Measurements from ENCODE around the gene TTC7B. TPM values are rescaled to one million over a fixed set of nuclear protein-coding genes. Genes with fewer than 3 reads are reported as not detected.

TTC7B gene
- total RNA-seq, 1 experiment from 2014 or later: 70.6 TPM

GRCh38 chr14:90815572-90815821 lies 733 bp downstream of the TTC7B start:
- Histone ChIP-seq H3K9me3 (ENCODE audit: control insufficient read depth in 1 of 2, insufficient read depth in 1 of 2, low read depth in 1 of 2, low read length in 2 of 2) (no peaks in the 10 kb centered on the region), H3K27ac (ENCODE audit: low read depth, low read length) (peak overlapping the region; percentile 63; the same call in 1 of the 2 replicates), H3K4me2 (ENCODE audit: low read length) (peak overlapping the region; percentile 96), H3K9me2 (ENCODE audit: insufficient read depth) (no peaks in the 10 kb centered on the region), H3K4me3 (replicated peaks in 1 of 2; ENCODE audit: low read depth in 1 of 2, low read length in 2 of 2) (peak overlapping the region; percentile 59 to 72), H3K36me3 (ENCODE audit: control insufficient read depth in 1 of 2, insufficient read depth in 2 of 2, low read length in 2 of 2) (no peaks in the 10 kb centered on the region), H4K20me1 (ENCODE audit: insufficient read depth) (no peaks in the 10 kb centered on the region), H3K4me1 (ENCODE audit: control insufficient read depth in 1 of 2, insufficient read depth in 2 of 2, low read length in 2 of 2) (peaks cover 0 to 11% of the 10 kb centered on the region in 2 experiments; a peak in 1 of 4 replicates), H2AFZ (ENCODE audit: low read depth, low read length, poor library complexity, severe bottlenecking) (no peak overlapping the region), H3K27me3 (ENCODE audit: insufficient read depth, low read length) (no peaks in the 10 kb centered on the region), H3K9ac (ENCODE audit: low read length) (peak overlapping the region; percentile 71), H3K79me2 (ENCODE audit: insufficient read depth, low read length) (peaks cover 35% of the 10 kb centered on the region; the same call in 1 of the 2 replicates)
- TF ChIP-seq ZBTB33 (IDR thresholded peaks at IDR 0.05; ENCODE audit: extremely low read depth, insufficient replicate concordance, low read length) (no peak), SRF (IDR thresholded peaks at IDR 0.05; ENCODE audit: low read depth) (no peak), ZFX (IDR thresholded peaks at IDR 0.05) (no peak), SP1 (IDR thresholded peaks at IDR 0.05; ENCODE audit: low read depth) (no peak)
- ChIA-PET CTCF (no interaction called here), POLR2A (no interaction called here), RAD21 (ENCODE audit: low non-redundant PET in 1 of 2, low total read pairs in 2 of 2, uncharacterized antibody in 2 of 2, unreplicated experiment in 2 of 2) (interaction anchor here in 1 of 2 experiments (0.5 kb wide), 1 partner anchor 22 kb away, joined by 3 read pairs; no protein-coding TSS in a partner anchor)
- intact Hi-C loops (cut with micrococcal nuclease): no loop called here
- DNase-seq (ENCODE audit: low read depth, low spot score) (no peak), ATAC-seq (peak; percentile 2; the same call in 1 of the 2 replicates)
- BruUV-seq (replicated peaks): no TSS peak

- no peak for ATAC-seq
- ChIA-PET POLR2A (no interaction called here), CTCF (no interaction called here), RAD21 (ENCODE audit: low non-redundant PET in 1 of 2, low total read pairs in 2 of 2, uncharacterized antibody in 2 of 2, unreplicated experiment in 2 of 2) (no interaction called here)
- no peaks in the 10 kb centered on the region for H3K9me3 ChIP-seq (ENCODE audit: control insufficient read depth in 1 of 2, insufficient read depth in 1 of 2, low read depth in 1 of 2, low read length in 2 of 2)
- intact Hi-C loops (cut with micrococcal nuclease): no loop called here
- peaks cover 40% of the 10 kb centered on the region; the same call in 1 of the 2 replicates for H3K79me2 ChIP-seq (ENCODE audit: insufficient read depth, low read length)
- peak overlapping the region; percentile 96 for H3K4me2 ChIP-seq (ENCODE audit: low read length)
- H2AFZ ChIP-seq (ENCODE audit: low read depth, low read length, poor library complexity, severe bottlenecking): no peak overlapping the region
- TF ChIP-seq REST (IDR thresholded peaks at IDR 0.05; ENCODE audit: low read depth) (no peak), SP1 (IDR thresholded peaks at IDR 0.05; ENCODE audit: low read depth) (no peak), EGR1 (IDR thresholded peaks at IDR 0.05; ENCODE audit: low read depth) (no peak), EZH2 (IDR thresholded peaks at IDR 0.05) (no peak), ATF3 (IDR thresholded peaks at IDR 0.05) (no peak), FOSL1 (IDR thresholded peaks at IDR 0.05; ENCODE audit: low read depth) (no peak)
- H3K9me2 ChIP-seq (ENCODE audit: insufficient read depth): no peaks in the 10 kb centered on the region
- peak overlapping the region; percentile 59 to 72 for H3K4me3 ChIP-seq (replicated peaks in 1 of 2; ENCODE audit: low read depth in 1 of 2, low read length in 2 of 2)
- peak overlapping the region; percentile 71 for H3K9ac ChIP-seq (ENCODE audit: low read length)
- BruUV-seq (replicated peaks): TSS peak; percentile 34
- no peak for DNase-seq (ENCODE audit: low read depth, low spot score)
- H3K27ac ChIP-seq (ENCODE audit: low read depth, low read length): no peak overlapping the region
- no peaks in the 10 kb centered on the region for H4K20me1 ChIP-seq (ENCODE audit: insufficient read depth)
- H3K36me3 ChIP-seq (ENCODE audit: control insufficient read depth in 1 of 2, insufficient read depth in 2 of 2, low read length in 2 of 2): no peaks in the 10 kb centered on the region
- H3K27me3 ChIP-seq (ENCODE audit: insufficient read depth, low read length): no peaks in the 10 kb centered on the region
- H3K4me1 ChIP-seq (ENCODE audit: control insufficient read depth in 1 of 2, insufficient read depth in 2 of 2, low read length in 2 of 2): peaks cover 0 to 11% of the 10 kb centered on the region in 2 experiments; a peak in 1 of 4 replicates
Observed at GRCh38 chr14:90814806-90815571, 1.2 kb downstream of the TTC7B start.
